Hematopoietic multipotent progenitor cell treated with erythropoietin and hydrocortisone succinate and interleukin-3 and kit ligand, for 6 days (in vitro differentiated cells): ENCODE measurements around the gene VPS8.

Experiments used
- DNase-seq: peaks from one replicate; pipeline ENCODE4 v3.0.0-alpha.2; 2015

Gene VPS8

GRCh38 chr3:184812662-184813042, 686 bp downstream of the VPS8 start:
- no peak for DNase-seq

- no peak for DNase-seq
These were observed 1.4 kb downstream of the VPS8 start for GRCh38 chr3:184813357-184813756.

- DNase-seq, result peak; percentile 41
These were observed 2.2 kb downstream of the VPS8 start for GRCh38 chr3:184814214-184814613.

- no peak for DNase-seq
These were observed 3.3 kb downstream of the VPS8 start for GRCh38 chr3:184815046-184815930.

DNA sequence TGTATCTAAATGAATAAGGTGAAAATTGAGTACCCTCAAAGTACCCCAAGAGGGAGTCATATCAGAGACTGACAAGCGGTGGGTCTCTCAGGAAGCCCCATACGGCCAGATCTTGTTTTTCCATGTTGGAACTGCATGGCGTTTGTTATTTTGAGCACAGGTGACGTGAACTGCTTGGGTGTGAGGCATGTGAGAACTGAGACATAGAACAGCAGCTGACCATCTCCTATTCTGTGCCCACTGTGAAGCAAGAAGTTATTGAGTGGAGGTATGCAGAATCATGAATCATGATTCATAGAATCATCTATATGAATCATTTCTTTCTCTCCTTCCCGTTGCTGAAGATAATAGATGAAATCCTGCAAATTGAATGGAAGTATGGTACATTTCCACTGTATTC, 4.6 kb downstream of the VPS8 start:
- no peak for DNase-seq

GRCh38 chr3:184820525-184820924, 8.6 kb downstream of the VPS8 start:
- DNase-seq, result no peak

- DNase-seq, result no peak
These were observed 9.1 kb downstream of the VPS8 start for GRCh38 chr3:184821034-184821433.

GRCh38 chr3:184822081-184822480, 10.1 kb downstream of the VPS8 start:
- DNase-seq, result no peak

DNA sequence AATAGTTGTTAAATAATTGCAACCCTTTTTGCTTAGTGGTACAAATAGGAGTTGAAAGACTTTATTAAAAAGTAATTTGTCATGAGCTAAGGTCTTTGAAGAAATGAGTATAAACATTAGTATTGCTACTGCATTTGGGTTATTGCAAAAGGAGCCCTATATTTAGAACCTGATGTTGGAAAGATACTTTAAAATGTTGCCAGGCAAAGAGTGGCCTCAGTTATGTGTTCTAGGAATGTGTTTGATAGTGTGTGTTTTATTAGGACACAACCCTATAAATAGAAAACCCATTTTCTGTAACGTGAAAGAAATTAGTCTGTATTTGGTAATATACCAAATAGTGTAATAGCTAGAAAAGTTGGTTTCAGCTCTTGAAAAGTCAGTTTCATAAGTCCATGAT, 10.7 kb downstream of the VPS8 start:
- no peak for DNase-seq

GRCh38 chr3:184823990-184824389, 12.0 kb downstream of the VPS8 start:
- no peak for DNase-seq

DNA sequence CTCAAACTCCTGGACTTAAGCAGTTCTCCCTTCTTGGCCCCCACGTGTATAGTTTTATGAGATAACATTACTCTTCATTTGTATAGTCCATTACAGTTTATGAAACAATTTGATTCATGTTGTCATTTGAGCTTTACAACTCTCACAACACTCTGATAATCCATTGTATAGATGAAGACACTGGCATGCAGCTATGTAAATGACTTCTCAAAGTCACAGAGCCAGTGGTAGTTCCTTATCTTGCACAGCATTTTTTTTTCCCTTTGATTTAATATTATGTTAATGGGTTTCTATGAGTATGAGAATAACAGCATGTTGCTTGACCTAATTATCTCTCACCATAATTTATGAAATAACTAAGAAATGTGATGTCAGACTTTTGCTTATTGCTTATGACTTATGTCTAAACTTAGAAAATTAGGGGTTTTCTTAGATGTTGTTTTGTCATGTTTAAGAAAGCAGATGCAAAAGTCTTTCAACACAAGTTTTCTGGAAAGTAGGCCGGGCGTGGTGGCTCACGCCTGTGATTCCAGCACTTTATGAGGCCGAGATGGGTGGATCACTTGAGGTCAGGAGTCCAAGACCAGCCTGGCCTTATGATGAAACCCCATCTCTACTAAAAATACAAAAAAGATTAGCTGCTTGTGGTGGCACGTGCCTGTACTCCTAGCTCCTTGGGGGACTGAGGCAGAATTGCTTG, 13.3 kb downstream of the VPS8 start:
- no peak for DNase-seq

- peak; percentile 87 for DNase-seq
These were observed 15.6 kb downstream of the VPS8 start for GRCh38 chr3:184827572-184827971.

DNA sequence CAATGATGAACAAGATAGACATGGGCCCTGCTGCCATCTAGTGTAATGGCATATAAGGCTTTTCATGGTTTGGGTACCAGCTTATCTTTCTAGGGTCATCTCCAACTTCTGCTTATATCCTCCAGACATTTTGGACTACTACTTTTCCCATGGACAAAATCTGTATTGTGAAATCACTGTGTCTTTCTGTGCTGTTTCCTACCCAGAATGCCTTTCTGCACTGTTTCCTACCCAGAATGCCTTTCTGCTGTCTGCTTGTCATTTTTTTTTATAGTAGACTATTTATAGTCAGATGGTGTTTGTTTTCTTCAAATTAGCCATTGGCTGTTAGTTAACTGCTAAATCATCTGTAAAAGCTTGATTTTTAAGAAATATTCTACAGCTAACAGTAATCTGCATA, 20.1 kb downstream of the VPS8 start:
- peak; percentile 26 for DNase-seq

GRCh38 chr3:184832903-184833302, 20.9 kb downstream of the VPS8 start:
- no peak for DNase-seq

GRCh38 chr3:184836090-184836822, 24.3 kb downstream of the VPS8 start:
- no peak for DNase-seq

DNA sequence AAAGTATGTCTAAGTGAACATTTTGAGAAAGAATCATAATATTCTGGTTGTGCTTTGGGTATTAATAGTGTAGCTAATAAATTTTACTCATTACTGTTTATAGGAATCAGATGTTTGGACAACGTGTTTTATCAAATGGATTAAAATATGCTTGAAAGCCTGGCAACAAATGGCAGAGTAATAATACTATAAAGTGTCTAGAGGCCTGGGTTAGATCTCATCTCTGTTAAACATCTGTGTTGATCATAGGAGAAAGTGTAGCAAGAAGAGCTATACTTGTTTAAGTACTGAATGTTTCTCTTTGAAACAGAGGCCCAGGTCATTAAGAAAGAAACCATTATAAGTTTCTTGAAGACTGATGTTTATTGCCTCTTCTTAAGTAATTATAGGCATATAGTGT, 30.5 kb downstream of the VPS8 start:
- DNase-seq, result no peak

DNA sequence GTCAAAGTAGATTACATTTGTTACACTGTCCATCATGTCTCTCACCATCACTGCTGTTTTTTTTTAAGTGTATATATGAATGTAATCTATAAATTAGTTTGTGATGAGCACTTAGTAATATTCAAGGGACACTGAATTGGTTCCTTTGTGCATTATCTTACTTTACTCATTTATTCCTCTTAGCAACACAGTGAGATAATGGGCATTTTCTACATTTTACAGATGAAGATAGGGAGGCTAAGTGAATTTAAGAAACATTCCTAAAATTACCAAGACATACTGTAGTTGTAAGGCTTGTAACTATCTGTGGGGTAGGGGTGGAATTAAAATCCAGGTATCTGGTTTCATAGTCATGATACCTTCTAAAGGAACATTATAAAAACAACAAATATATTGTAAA, 33.9 kb downstream of the VPS8 start:
- DNase-seq, result no peak

- no peak for DNase-seq
These were observed 34.5 kb downstream of the VPS8 start for GRCh38 chr3:184846496-184846895.

GRCh38 chr3:184848934-184849333, 37.0 kb downstream of the VPS8 start:
- DNase-seq, result no peak

- no peak for DNase-seq
These were observed 38.2 kb downstream of the VPS8 start for GRCh38 chr3:184850201-184850600.

GRCh38 chr3:184857099-184857498, 45.1 kb downstream of the VPS8 start:
- DNase-seq, result no peak

GRCh38 chr3:184864000-184864399, 52.0 kb downstream of the VPS8 start:
- no peak for DNase-seq

- no peak for DNase-seq
These were observed 56.5 kb downstream of the VPS8 start for GRCh38 chr3:184868477-184868876.

DNA sequence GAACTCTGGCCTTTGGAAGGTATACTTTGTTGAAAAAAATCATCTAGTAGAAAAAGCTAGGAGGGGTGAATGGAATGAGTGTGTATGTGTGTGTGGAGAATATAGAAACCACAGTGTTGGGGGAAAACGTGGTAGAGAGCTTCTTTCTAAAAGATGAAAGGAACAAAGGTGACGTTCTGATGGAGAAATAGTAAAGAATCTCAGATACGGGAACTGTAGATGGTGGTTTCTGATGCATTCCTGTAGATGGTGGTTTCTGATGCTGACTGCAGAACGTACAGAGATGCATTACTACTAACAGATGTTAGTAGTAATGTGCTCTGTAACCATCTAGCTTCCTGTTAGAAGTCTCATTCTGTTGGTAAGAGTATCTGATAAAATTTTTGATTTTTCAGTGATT, 60.2 kb downstream of the VPS8 start:
- DNase-seq, result no peak
